ENCODE results near the gene HDAC4. TPM values are rescaled to one million over a fixed set of nuclear protein-coding genes. Genes with fewer than 3 reads are reported as not detected.

The HDAC4 gene
- total RNA-seq, 6 experiments from 2014 or later = 7.4 to 13.0 (median 9.5) TPM

GRCh38 chr2:239423551-239423950 is 22.7 kb upstream of the HDAC4 start:
- H3K4me1 Mint-ChIP-seq (ENCODE audit: low read depth) = no peaks in the 10 kb centered on the region
- H3K4me3 Mint-ChIP-seq = no peak overlapping the region
- H3K36me3 Mint-ChIP-seq (ENCODE audit: low read depth) = no peaks in the 10 kb centered on the region
- no peaks in the 10 kb centered on the region for H3K9me3 Mint-ChIP-seq
- H3K27ac Mint-ChIP-seq = no peak overlapping the region
- DNase-seq = no peak
- TF ChIP-seq CTCF (IDR thresholded peaks at IDR 0.05) = no peak
- H3K27me3 Mint-ChIP-seq (ENCODE audit: insufficient read depth) = peaks cover 18% of the 10 kb centered on the region

GRCh38 chr2:239421851-239422250 is 21.0 kb upstream of the HDAC4 start:
- TF ChIP-seq CTCF (IDR thresholded peaks at IDR 0.05) = no peak
- H3K4me1 Mint-ChIP-seq (ENCODE audit: low read depth) = no peaks in the 10 kb centered on the region

DNA sequence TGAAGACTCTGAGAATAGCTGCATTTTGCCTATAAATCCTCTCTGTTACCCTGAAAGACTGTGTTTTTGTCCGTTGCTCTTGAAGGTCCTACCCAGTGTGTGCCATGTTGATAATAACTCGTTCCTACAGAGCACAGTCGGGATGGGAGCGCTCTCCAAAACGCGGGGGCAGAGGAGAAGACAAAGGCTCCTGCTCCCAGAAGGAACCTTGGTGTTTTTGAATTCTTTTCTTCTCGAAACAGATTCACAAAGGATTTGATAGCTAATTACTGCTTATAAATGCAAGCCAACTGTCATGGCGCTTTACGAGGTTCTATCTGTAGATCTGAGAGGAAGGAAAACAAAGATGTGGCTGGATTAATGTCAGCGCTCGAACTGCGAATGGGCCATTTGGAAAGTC is 19.3 kb upstream of the HDAC4 start:
- Mint-ChIP-seq H3K27me3 (ENCODE audit: insufficient read depth) (peaks cover 4% of the 10 kb centered on the region), H3K27ac (no peak overlapping the region), H3K4me1 (ENCODE audit: low read depth) (no peaks in the 10 kb centered on the region), H3K9me3 (no peaks in the 10 kb centered on the region), H3K36me3 (ENCODE audit: low read depth) (no peaks in the 10 kb centered on the region), H3K4me3 (no peak overlapping the region)
- TF ChIP-seq CTCF (IDR thresholded peaks at IDR 0.05) = no peak
- no peak for DNase-seq

More at GRCh38 chr2:239421851-239422250, 21.0 kb upstream of the HDAC4 start:
- Mint-ChIP-seq H3K36me3 (ENCODE audit: low read depth) (no peaks in the 10 kb centered on the region), H3K9me3 (no peaks in the 10 kb centered on the region), H3K4me3 (no peak overlapping the region), H3K27me3 (ENCODE audit: insufficient read depth) (peaks cover 12% of the 10 kb centered on the region), H3K27ac (no peak overlapping the region)
- no peak for DNase-seq

GRCh38 chr2:239418918-239419317 is 18.1 kb upstream of the HDAC4 start:
- peaks cover 6% of the 10 kb centered on the region for H3K27me3 Mint-ChIP-seq (ENCODE audit: insufficient read depth)
- no peak overlapping the region for H3K4me3 Mint-ChIP-seq
- no peaks in the 10 kb centered on the region for H3K36me3 Mint-ChIP-seq (ENCODE audit: low read depth)
- no peak for DNase-seq
- no peak overlapping the region for H3K27ac Mint-ChIP-seq
- H3K9me3 Mint-ChIP-seq = no peaks in the 10 kb centered on the region
- TF ChIP-seq CTCF (IDR thresholded peaks at IDR 0.05) = no peak
- H3K4me1 Mint-ChIP-seq (ENCODE audit: low read depth) = no peaks in the 10 kb centered on the region

DNA sequence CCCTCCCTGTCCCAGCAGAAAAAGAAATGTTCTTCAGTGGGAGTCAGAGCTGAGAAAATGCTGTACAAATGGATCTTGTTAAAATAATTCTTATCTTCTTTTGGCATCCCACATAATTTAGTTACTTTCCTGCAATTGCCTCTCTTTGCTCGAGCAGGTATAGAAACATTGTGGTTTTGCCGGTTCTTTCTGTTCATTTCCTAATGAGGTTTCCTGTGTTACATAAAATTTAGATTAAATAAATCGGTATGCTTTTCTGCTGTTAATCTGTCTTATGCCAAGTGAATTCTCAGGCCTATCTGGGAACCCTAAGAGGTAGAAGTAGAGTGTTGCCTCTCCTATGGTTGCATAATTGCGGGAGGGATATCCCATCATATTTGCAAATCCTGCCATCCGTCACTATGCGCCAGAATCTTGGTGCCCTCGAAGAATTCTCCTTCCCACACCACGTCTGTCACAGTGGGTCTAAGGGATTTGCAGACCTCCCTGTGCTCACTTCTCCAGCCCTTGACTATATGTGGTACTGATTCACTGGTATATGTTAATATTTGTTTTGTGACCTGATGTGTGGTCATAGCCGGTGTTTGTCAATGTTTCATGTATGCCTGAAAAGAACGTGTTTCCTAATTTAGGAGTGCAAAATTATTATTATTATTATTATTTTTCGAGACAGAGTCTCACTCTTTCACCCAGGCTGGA is 12.2 kb upstream of the HDAC4 start:
- H3K36me3 Mint-ChIP-seq (ENCODE audit: low read depth) = no peaks in the 10 kb centered on the region
- H3K27me3 Mint-ChIP-seq (ENCODE audit: insufficient read depth) = peaks cover 33% of the 10 kb centered on the region
- no peak for DNase-seq
- no peak overlapping the region for H3K27ac Mint-ChIP-seq
- no peak for TF ChIP-seq CTCF (IDR thresholded peaks at IDR 0.05)
- no peaks in the 10 kb centered on the region for H3K9me3 Mint-ChIP-seq
- no peak overlapping the region for H3K4me3 Mint-ChIP-seq
- H3K4me1 Mint-ChIP-seq (ENCODE audit: low read depth) = no peaks in the 10 kb centered on the region
